HG02981 (cell line): Measurements from ENCODE around the gene SLC16A6.
"Not testable (repeated sequence)": the region's sequence is repeated elsewhere in the genome, so short reads cannot be mapped to it uniquely, and the experiment has no call there.

Experiments used
- ATAC-seq: cut with Tn5 transposase; IDR thresholded peaks from one replicate; pipeline ENCODE4 v1.9.1; 2021; ENCODE audit warnings: mild to moderate bottlenecking, moderate library complexity; ENCODE audit not compliant: unreplicated experiment

Gene SLC16A6

DNA sequence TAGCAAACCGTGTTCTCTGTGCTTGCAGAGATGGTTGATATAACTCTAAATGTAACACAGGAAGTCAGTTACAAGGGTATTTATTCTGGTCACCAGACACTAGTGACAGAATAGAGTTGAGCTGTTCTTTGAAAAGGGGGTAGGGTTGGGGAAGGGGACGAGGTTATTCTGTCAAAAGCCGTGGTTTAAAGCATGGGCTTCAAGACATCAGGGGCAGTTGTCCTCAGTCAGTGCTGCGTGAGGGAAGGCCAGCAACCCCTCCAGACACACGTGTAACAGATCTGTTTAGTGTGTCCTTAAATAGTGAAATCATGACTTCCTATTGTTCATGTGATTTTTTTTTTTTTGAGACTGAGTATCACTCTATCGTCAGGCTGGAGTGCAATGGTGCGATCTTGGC, 37.5 kb downstream of the SLC16A6 start:
- ATAC-seq, result not testable (repeated sequence)

- ATAC-seq, result no peak
These were observed 41.6 kb downstream of the SLC16A6 start for GRCh38 chr17:68249354-68249765.

DNA sequence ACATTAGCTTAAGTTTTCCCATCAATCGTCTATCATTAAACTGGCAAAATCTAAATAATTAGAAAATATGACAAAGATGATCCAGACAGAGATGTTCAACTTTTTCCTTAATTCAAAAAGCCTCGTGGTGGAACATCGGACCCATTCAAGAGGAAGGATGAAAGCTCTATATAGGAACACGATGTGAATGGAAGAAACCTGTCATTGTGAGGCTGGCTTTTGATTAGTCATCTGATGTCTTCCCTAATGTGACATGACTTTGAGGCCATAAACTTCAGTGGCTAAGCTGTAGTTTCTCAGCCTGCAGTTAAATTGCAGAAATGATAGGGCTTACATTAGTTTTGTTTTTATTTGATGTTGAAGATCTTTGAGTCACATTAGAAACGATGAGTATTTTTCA, 42.0 kb downstream of the SLC16A6 start:
- no peak for ATAC-seq

- peak; percentile 23 for ATAC-seq
These were observed 42.6 kb downstream of the SLC16A6 start for GRCh38 chr17:68248199-68248825.

DNA sequence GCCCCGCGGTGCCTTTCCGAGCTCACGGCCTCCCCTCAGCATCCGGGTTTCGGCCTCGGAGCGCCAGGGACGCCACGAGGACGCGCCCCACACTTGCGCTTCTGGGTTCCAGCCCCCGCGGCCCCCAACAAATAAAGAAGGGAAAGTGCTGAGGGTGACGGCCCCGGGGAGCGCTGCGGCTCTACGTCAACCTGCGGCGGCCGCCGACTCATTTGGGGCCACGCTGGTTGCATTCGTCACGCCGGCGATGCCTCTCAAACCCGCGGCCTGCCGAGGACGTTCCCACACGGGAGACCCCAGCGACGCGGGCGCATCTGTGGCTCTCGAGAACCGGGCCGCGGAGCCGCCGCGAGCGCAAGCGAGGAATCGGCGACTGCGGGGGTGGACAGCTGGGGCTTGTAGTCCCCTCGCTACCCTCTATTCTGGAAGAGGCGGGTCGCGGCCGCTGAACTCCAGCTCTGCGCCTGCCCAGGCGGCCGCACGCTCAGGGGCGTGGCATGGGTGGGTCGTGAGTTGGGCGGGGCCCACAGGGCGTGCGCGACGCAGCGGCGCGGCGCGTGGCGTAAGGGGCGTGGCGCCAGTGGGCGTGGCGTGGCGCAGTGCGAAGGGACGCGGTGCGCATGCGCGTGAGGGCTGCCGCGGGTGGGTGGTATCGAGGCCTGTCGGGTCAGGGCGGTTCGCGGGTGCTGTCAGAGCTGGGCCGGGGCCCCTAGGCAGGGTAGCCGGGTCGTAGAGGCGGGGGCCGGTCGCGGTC, 43.3 kb downstream of the SLC16A6 start, which contains the start of gene AMZ2:
Gene AMZ2, plus strand, starts transcription at position 599 of the 754 bp plus-strand sequence. CDS start 2,145 bp downstream, outside the sequence.
- peak; percentile 87 for ATAC-seq

DNA sequence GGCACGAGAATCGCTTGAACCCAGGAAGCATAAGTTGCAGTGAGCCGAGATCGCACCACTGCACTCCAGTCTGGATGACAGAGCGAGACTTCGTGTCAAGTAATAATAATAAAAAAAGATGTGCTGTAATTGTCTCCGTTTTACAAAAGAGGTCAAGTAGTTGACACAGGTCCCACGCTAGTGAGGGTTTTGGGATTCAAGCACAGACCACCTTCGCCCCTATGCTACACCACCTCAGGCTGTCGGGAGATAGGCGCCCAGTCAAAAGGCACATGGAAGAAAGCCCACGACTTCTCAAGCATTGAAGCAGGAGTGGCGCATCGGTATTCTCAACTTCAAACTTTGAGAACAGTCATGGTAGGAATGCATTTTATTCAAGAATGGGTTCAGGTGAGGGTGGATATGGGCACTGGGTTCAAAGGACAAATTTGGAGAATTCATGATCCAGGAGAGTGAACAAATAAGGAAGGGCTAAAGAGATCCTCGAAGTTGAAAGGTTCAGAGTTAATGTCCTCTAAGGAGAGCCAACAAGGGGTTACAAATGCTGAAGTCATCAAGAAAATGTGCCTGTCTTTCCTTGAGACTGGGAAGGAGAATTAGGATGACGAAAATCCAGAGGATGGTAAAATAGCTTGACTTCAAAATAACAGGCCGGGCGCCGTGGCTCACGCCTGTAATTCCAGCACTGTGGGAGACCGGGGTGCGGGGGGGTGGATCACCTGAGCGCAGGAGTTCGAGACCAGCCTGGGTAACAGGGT, 44.5 kb downstream of the SLC16A6 start:
- no peak for ATAC-seq

DNA sequence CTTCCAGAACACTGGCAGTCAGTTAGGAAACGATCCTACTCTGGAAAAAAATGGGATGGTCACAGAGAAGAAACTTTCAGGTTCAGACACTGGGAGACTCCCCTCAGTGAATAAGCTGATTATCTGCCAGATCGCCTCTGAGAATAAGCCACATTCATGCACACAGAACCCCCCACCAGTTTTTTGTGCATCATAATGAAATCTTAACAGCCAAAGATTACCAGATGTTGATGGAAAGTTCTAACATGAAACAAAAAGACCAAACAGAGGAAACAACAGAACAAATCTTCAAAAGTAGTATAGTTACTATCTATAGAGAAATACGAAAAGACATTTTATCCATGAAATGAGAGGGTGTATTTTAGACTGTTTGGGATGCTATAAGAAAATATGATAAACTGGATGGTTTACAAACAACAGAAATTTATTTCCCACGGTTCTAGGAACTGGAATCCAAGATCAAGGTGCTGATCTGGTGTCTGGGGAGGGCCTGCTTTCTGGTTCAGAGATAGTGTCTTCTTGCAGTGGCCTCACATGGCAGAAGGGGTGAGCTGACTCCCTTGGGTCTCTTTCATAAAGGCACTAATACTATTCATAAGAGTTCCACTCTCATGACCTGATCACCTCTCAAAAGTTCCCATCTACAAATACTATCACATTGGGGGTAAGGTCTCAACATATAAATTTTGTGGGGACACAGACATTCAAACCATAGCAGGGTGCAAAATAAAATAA, 51.1 kb downstream of the SLC16A6 start:
- ATAC-seq, result no peak

DNA sequence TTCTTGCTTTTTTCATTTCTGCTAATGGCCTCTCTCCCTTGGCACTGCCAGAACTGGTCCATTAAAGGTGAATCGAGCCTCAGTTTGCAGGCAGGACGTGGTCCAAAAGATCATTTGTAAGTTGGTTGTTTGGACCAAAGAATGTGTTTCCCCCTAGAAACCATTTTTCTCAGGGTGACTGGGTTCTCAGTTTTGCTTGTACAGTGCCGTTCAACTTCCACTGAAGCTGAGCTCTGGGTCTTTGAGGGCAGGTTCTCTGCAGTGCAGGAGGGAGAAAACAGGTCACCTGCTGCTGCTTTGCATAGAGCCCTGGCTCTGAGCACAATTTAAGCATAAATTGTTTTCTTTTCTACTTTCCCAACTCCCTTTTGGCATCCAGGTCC, 52.1 kb downstream of the SLC16A6 start:
- ATAC-seq, result no peak

GRCh38 chr17:68238164-68238870, 52.6 kb downstream of the SLC16A6 start:
- peak; percentile 3 for ATAC-seq

- ATAC-seq, result peak; percentile 66
These were observed 53.4 kb downstream of the SLC16A6 start for GRCh38 chr17:68237369-68238163.

GRCh38 chr17:68235336-68235791, 55.6 kb downstream of the SLC16A6 start:
- not testable (repeated sequence) for ATAC-seq

DNA sequence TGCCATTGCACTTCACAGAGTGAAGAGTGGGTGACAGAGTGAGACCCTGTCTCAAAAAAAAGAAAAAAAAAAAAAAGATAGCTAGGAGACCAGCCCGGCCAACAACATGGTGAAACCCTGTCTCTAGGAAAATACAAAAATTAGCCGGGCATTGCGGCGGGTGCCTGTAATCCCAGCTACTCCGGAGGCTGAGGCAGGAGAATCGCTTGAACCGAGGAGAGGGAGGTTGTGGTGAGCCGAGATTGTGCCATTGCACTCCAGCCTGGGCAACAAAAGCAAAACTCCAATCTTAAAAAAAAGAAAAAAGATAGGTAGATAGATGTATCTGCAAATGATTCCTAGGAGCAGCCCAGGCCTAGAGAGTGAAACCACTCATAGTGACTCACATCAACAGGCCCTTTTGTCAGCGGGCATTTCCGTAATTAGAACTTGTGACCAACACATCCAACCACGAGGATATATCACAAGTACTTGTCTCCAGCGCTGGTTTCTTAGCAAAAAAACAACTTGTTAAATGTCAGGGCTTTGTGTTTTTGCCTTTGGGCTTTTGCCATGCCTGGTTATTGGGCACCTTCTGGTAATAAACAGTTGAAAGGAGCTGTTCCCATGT, 56.1 kb downstream of the SLC16A6 start:
- ATAC-seq, result peak; percentile 41

GRCh38 chr17:68232741-68233140, 58.2 kb downstream of the SLC16A6 start:
- not testable (repeated sequence) for ATAC-seq

DNA sequence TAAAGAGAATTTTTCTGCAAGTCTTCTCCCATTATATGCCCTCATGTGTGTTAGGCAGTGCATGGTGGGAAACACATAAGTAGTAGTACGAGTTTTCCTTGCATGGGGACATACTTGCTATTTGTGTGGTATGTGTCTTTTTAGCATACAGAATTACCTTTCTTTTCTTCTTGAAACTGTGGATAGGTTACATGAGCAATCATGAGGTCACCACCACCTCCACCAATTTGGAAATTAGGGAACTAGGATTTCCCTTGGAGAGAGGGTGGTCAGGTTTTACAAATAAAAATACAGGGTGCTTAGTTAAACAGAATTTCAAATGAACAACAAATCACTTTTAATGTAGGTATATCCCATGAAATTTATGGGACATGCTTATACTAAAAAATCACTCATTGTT, 59.4 kb downstream of the SLC16A6 start:
- ATAC-seq, result no peak

GRCh38 chr17:68231131-68231530, 59.8 kb downstream of the SLC16A6 start:
- ATAC-seq, result not testable (repeated sequence)

DNA sequence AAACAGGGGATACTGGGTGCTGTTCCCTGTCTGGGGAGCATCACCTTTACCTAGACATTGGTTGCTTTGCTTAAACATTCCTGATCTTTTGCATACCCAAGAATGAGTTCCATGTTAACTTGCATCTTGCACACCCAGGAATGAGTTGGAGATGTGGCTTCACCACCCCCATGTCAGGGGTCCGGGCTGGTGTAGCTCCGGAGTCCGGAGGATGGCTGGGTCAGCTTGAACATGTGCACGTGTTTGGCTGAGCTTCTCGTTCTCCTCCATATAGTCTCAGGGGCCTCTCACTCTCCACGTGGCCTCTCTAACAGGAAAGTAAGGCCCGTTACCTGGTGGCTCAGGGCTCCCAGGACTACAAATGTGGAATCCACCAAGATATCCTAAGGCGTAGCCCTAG, 61.3 kb downstream of the SLC16A6 start:
- ATAC-seq, result no peak

DNA sequence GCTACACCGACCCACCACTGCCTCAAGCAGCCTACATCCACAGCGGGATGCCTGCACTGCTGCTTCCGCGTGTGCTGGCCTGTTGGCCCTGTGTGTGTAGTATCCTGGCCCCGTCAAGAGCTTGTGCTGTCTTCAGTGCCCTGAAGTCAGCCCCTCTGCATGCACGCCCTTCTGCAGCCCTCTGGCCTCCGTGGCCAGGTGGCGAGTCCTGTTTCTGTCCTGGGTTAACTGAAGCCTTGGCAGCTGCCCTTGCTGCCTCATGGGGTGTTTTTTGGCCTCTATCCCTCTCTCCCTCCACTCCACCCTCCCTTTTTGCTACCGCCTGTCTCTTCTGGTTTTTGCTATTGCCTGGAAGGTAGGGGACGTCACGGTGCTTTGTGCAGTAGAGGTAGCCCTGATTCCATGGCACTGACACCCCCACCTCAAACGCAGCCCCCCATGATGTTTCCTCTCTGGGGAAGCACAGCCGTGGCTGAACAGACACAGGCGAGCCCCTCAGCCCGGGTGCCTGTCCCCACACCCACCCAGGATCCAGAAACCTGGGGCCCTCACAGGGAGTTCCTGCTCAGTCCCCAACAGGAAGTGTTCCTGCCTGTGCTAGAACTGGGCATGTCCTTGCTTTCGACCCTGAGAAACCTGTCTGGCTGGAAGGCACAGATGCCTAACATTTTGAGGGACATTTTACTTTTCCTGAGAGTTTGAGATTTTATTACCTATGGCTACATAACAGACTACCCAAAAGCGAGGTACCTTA, 61.9 kb downstream of the SLC16A6 start:
- ATAC-seq, result no peak

- ATAC-seq, result not testable (repeated sequence)
These were observed 62.8 kb downstream of the SLC16A6 start for GRCh38 chr17:68228039-68228680.
